Measurements from ENCODE around the gene UBASH3A.

DNA sequence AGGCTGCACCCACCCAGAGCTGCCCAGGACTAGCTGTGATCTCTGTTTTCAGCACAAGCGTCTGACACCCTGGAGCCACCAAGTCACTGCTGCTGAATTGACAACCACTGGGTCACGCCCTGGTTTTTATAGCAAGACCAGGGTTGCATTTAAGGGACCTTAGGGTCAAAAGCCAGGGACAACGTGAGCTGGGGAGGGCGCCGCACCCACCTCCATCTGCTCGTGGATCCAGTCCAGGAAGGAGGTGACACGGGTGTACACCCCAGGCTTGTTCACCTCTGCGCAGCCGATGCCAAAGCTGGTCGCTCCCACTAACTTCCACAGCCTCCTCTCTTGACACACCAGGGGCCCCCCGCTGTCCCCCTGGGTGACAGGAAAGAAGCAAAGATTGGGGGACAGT lies 28.2 kb upstream of the UBASH3A start:
- TF ChIP-seq, protein P1, sequence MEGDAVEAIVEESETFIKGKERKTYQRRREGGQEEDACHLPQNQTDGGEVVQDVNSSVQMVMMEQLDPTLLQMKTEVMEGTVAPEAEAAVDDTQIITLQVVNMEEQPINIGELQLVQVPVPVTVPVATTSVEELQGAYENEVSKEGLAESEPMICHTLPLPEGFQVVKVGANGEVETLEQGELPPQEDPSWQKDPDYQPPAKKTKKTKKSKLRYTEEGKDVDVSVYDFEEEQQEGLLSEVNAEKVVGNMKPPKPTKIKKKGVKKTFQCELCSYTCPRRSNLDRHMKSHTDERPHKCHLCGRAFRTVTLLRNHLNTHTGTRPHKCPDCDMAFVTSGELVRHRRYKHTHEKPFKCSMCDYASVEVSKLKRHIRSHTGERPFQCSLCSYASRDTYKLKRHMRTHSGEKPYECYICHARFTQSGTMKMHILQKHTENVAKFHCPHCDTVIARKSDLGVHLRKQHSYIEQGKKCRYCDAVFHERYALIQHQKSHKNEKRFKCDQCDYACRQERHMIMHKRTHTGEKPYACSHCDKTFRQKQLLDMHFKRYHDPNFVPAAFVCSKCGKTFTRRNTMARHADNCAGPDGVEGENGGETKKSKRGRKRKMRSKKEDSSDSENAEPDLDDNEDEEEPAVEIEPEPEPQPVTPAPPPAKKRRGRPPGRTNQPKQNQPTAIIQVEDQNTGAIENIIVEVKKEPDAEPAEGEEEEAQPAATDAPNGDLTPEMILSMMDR (optimal IDR thresholded peaks at IDR 0.05 in 1 of 3, IDR thresholded peaks at IDR 0.05 in 1 of 3, conservative IDR thresholded peaks at IDR 0.05 in 1 of 3; ENCODE audit: extremely low read depth in 1 of 3, insufficient read depth in 2 of 3, low read length in 3 of 3): no peak
- TF ChIP-seq EZH2 (IDR thresholded peaks at IDR 0.05; ENCODE audit: low read length): no peak
